WTC11 (cell line): Measurements from ENCODE around the gene HSP90AB1.

Source experiments
- CREB1 ChIP-seq: sonication (generic); formaldehyde crosslinking; IDR thresholded peaks from 2 replicates; pipeline ENCODE4 v1.8.0; 2023; ENCODE audit warnings: mild to moderate bottlenecking, missing genetic modification reagents
- NR1H2 ChIP-seq: sonication (generic); formaldehyde crosslinking; IDR thresholded peaks from 2 replicates; pipeline ENCODE4 v1.9.0; 2021; ENCODE audit warnings: mild to moderate bottlenecking, moderate library complexity, missing genetic modification reagents
- NR2C2 ChIP-seq: sonication (generic); formaldehyde crosslinking; IDR thresholded peaks from 2 replicates; pipeline ENCODE4 v1.8.0; 2022; ENCODE audit warnings: mild to moderate bottlenecking, missing genetic modification reagents
- TF ChIP-seq, protein P1 (sequence below): fragments of 200-600 bp; IDR thresholded peaks from 2 replicates; pipeline ENCODE4 v1.8.0; 2022; ENCODE audit warnings: antibody characterized with exemption
- TF ChIP-seq, protein P2 (sequence below): sonication (generic); formaldehyde crosslinking; IDR thresholded peaks from 2 replicates; pipeline ENCODE4 v1.8.0; 2022; ENCODE audit warnings: mild to moderate bottlenecking, missing genetic modification reagents
- TF ChIP-seq, protein P3 (sequence below): sonication (generic); formaldehyde crosslinking; IDR thresholded peaks from 2 replicates; pipeline ENCODE4 v1.8.1; 2022; ENCODE audit warnings: missing genetic modification reagents, borderline replicate concordance

DNA sequence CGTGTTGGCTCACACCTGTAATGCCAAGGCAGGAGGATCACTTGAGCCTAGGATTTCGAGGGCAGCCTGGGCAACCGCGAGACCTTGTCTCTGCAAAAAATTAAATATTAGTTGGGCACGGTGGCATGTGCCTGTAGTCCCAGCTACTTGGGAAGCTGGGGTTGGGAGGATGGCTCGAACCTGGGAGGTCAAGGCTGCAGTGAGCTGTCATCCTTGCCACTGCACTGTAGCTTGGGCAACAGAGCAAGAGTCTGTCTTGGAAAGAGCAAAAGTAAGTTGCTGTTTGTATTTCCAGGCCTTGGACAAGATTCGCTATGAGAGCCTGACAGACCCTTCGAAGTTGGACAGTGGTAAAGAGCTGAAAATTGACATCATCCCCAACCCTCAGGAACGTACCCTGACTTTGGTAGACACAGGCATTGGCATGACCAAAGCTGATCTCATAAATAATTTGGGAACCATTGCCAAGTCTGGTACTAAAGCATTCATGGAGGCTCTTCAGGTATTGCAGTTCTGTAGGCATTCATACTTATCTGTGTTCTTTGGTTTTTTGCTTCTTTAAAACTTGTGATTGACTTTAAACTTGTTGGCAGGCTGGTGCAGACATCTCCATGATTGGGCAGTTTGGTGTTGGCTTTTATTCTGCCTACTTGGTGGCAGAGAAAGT lies 2.3 kb downstream of the HSP90AB1 start:
- TF ChIP-seq CREB1: no peak
- TF ChIP-seq, protein P1, sequence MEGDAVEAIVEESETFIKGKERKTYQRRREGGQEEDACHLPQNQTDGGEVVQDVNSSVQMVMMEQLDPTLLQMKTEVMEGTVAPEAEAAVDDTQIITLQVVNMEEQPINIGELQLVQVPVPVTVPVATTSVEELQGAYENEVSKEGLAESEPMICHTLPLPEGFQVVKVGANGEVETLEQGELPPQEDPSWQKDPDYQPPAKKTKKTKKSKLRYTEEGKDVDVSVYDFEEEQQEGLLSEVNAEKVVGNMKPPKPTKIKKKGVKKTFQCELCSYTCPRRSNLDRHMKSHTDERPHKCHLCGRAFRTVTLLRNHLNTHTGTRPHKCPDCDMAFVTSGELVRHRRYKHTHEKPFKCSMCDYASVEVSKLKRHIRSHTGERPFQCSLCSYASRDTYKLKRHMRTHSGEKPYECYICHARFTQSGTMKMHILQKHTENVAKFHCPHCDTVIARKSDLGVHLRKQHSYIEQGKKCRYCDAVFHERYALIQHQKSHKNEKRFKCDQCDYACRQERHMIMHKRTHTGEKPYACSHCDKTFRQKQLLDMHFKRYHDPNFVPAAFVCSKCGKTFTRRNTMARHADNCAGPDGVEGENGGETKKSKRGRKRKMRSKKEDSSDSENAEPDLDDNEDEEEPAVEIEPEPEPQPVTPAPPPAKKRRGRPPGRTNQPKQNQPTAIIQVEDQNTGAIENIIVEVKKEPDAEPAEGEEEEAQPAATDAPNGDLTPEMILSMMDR: no peak
- no peak for TF ChIP-seq NR2C2
- TF ChIP-seq, protein P2, sequence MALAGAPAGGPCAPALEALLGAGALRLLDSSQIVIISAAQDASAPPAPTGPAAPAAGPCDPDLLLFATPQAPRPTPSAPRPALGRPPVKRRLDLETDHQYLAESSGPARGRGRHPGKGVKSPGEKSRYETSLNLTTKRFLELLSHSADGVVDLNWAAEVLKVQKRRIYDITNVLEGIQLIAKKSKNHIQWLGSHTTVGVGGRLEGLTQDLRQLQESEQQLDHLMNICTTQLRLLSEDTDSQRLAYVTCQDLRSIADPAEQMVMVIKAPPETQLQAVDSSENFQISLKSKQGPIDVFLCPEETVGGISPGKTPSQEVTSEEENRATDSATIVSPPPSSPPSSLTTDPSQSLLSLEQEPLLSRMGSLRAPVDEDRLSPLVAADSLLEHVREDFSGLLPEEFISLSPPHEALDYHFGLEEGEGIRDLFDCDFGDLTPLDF (CRISPR knock-in tag): no peak
- no peak for TF ChIP-seq NR1H2 (CRISPR knock-in tag)
- TF ChIP-seq, protein P3, sequence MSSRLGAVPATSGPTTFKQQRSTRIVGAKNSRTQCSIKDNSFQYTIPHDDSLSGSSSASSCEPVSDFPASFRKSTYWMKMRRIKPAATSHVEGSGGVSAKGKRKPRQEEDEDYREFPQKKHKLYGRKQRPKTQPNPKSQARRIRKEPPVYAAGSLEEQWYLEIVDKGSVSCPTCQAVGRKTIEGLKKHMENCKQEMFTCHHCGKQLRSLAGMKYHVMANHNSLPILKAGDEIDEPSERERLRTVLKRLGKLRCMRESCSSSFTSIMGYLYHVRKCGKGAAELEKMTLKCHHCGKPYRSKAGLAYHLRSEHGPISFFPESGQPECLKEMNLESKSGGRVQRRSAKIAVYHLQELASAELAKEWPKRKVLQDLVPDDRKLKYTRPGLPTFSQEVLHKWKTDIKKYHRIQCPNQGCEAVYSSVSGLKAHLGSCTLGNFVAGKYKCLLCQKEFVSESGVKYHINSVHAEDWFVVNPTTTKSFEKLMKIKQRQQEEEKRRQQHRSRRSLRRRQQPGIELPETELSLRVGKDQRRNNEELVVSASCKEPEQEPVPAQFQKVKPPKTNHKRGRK (CRISPR knock-in tag): no peak
